Ovary (tissue), 3 donors: ENCODE results near the gene AVEN.

Experiments used
- POLR2A ChIP-seq: fragments of 450-650 bp; IDR thresholded peaks from one replicate; pipeline ENCODE4 v1.6.1; 2017; ENCODE audit warnings: antibody characterized with exemption, mild to moderate bottlenecking, moderate library complexity
- TF ChIP-seq, protein P1 (sequence below), 3 donors: fragments of 450-650 bp in 2 of 3; fragments of 200-600 bp in 1 of 3; IDR thresholded peaks; one replicate each; pipeline versions ENCODE4 v1.5.1 to v1.8.0; 2016 to 2022; ENCODE audit warnings: antibody characterized with exemption in 3 of 3, mild to moderate bottlenecking in 1 of 3
- donor health status: DM: no; HTN: no; CAD: no.

DNA sequence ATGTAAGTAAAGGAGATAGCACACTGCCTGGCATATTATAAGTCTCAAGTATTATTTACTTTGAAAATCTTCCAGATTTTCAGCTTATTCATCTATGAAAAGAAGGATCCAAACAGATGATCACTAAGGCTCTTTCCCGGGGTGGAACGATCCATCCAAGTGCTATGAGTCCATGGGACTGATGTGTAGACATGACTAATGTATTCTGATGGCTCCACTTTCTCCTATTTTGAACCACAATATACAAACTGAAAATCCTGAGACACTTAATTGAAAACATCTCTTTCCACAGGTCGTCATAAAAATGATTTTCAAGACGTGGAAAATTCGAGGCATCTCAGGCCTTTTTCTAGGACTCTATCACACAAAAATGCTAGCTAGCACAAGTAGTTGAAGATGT is 104.1 kb downstream of the AVEN start:
- TF ChIP-seq POLR2A: no peak
- TF ChIP-seq, protein P1, sequence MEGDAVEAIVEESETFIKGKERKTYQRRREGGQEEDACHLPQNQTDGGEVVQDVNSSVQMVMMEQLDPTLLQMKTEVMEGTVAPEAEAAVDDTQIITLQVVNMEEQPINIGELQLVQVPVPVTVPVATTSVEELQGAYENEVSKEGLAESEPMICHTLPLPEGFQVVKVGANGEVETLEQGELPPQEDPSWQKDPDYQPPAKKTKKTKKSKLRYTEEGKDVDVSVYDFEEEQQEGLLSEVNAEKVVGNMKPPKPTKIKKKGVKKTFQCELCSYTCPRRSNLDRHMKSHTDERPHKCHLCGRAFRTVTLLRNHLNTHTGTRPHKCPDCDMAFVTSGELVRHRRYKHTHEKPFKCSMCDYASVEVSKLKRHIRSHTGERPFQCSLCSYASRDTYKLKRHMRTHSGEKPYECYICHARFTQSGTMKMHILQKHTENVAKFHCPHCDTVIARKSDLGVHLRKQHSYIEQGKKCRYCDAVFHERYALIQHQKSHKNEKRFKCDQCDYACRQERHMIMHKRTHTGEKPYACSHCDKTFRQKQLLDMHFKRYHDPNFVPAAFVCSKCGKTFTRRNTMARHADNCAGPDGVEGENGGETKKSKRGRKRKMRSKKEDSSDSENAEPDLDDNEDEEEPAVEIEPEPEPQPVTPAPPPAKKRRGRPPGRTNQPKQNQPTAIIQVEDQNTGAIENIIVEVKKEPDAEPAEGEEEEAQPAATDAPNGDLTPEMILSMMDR (IDR thresholded peaks at IDR 0.05): no peak
